ENCODE data around the gene BCAS3.
"Not testable (repeated sequence)": the region's sequence is repeated elsewhere in the genome, so short reads cannot be mapped to it uniquely, and the experiment has no call there.

Gene BCAS3

GRCh38 chr17:60952747-60953146, 275.1 kb downstream of the BCAS3 start:
- no peak for DNase-seq

DNA sequence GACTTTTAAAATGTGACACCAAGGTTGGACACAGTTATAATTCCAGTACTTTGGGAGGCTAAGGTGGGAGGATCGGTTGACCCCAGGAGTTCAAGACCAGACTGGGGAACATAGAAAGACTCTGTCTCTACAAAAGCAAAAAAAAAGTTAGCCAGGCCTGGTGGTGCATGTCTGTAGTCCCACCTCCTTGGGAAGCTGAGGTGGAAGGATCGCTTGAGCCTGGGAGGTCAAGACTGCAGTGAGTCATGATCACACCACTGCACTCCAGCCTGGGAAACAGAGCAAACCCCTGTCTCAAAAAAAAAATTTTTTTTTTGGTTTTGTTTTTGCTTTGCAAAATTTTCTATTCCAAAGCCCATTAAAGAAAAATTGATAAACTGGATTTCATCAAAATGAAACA, 281.4 kb downstream of the BCAS3 start:
- no peak for DNase-seq

DNA sequence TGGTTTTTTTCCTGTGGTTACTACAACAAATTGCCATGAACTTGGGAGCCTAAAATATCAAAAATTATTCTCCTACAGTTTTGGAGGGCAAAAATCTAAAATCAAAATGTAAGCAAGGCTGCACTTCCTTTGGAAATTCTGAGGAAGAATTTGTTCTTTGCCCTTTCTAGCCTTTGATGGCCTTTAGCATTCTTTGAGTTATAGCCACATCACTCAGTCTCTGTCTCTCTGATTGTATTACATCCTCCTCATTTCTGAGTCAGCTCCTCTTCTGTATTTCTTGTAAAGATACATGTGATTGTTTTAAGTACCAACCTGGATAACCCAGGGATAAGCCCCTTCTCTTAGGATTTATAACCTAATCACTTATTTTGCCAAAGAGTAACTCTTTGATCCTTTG, 282.0 kb downstream of the BCAS3 start:
- DNase-seq, result no peak

GRCh38 chr17:60960398-60961065, 282.9 kb downstream of the BCAS3 start:
- no peak for DNase-seq

- no peak for DNase-seq
These were observed 286.5 kb downstream of the BCAS3 start for GRCh38 chr17:60964160-60964559.

- DNase-seq, result no peak
These were observed 290.6 kb downstream of the BCAS3 start for GRCh38 chr17:60968266-60968665.

GRCh38 chr17:60969500-60970037, 291.9 kb downstream of the BCAS3 start:
- DNase-seq, result no peak

- no peak for DNase-seq
These were observed 293.1 kb downstream of the BCAS3 start for GRCh38 chr17:60970741-60971140.

DNA sequence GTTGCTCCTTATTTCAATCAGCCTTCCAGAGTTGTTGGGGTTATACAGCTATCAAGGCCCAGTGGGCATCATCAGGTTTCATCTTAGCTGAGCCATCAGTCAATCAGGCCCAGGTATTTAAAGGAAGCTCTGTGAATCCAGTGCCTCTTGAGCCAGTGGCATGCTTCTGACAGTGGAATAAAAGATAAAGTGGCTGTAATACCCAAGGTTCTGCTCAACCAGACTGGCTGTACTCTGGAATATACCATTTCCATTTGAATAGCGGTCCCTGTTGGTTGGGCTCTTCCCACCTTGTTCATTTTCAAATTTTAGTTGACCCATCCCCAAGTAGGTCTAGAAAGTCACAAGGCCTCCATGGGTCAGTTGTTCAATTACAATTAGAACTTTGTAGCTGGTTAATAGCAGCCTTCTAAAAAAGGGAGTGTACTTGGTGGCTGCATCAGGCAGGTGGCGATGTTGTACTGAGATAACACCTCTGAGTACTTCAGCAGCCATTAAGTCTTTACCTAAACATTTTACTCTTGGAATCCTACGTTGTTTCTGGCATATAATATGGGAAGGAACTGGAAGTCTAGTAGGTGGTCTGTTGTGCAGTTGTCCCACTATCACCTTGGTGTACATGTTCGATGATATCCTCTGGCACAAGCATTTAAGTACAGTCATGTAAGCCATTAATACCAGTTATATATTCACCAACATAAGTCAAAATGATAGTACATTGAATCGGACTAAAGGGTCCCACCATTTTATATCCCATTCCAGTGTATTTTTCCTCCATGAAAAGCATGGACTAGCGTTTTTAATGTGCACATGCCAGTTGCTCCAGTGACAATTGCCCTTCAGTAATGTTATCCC, 294.1 kb downstream of the BCAS3 start:
- peak; percentile 20 for DNase-seq

DNA sequence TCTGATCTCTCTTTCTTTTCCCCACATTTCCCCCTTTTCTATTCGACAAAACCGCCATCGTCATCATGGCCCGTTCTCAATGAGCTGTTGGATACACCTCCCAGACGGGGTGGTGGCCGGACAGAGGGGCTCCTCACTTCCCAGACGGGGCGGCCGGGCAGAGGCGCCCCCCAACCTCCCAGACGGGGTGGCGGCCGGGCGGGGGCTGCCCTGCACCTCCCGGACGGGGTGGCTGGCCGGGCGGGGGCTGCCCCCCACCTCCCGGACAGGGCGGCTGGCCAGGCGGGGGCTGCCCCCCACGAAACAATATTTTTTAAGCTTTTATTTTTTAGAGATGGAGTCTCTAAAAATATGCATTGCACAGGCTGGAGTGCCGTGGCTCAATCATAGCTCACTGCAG, 299.2 kb downstream of the BCAS3 start:
- DNase-seq, result not testable (repeated sequence)

GRCh38 chr17:60989379-60989778, 311.7 kb downstream of the BCAS3 start:
- no peak for DNase-seq

DNA sequence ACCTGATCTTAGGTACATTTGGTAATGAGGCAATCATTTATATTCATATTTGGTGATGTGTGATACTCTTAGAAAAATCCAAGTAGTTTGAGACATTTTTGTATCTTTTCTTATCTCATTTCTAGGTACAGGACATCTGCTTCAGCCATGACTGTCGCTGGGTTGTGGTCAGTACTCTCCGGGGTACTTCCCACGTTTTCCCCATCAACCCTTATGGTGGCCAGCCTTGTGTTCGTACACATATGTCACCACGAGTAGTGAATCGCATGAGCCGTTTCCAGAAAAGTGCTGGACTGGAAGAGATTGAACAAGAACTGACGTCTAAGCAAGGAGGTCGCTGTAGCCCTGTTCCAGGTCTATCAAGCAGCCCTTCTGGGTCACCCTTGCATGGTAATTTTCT, 312.2 kb downstream of the BCAS3 start:
- DNase-seq, result no peak

GRCh38 chr17:60993497-60993896, 315.8 kb downstream of the BCAS3 start:
- no peak for DNase-seq

- no peak for DNase-seq
These were observed 318.0 kb downstream of the BCAS3 start for GRCh38 chr17:60995680-60996079.

DNA sequence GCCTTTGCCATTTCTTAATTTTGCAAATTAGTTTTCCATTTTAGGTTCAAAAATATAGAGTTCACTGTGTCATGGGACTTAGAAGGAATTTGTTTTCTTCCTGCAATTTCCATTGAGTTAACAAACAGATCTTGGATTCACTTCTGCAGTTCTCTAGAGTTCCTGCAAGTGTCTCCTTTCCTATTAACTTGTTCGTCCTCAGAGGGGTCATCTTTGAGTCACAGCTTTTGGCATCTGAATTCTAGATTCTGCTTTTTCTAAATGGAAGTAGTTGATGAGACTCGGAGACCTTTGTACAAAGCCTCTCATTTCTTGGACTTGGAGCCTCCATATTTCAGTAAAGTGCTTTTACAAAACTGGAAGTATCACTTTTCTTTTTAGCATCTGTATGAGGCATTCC, 323.3 kb downstream of the BCAS3 start:
- DNase-seq, result no peak

DNA sequence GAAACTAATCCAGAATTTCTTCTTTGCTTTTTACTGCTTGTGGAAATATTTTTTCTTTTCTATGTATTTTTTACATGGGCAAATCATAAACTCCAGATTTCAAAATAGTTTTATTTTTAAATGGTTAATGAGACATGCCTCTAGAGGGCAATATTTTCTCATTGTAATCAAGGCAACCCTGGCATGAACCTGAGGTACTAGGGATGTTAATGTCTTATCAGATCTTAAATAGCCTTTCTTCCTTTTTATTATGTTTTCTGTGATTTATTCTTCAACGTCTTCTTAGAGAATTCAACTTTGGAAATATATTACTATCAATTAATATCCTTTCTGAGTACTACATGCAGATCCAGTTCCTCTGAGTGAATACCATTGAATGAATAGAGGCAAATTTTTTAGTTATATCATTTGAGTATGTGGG, 324.7 kb downstream of the BCAS3 start:
- no peak for DNase-seq

GRCh38 chr17:61005358-61005757, 327.7 kb downstream of the BCAS3 start:
- no peak for DNase-seq

GRCh38 chr17:61005958-61006357, 328.3 kb downstream of the BCAS3 start:
- not testable (repeated sequence) for DNase-seq

DNA sequence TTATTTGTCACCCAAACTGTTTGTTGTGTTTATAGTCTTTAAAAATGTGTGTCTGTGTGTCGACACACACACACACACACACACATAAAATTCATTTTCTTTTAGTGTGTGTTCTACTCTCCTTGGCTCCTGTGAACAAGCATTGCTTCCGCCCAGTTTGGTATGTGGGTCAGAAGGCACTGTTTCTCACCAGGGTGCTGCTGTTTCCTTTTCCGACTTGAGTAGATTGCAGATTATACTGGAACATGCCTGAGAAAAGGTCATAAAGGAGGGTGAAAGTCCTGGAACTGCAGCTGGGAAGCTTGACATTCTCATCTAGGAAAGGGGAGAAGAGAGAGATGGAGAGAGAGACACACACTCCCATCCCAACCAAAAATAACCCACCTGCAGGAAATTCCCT, 330.3 kb downstream of the BCAS3 start:
- no peak for DNase-seq

DNA sequence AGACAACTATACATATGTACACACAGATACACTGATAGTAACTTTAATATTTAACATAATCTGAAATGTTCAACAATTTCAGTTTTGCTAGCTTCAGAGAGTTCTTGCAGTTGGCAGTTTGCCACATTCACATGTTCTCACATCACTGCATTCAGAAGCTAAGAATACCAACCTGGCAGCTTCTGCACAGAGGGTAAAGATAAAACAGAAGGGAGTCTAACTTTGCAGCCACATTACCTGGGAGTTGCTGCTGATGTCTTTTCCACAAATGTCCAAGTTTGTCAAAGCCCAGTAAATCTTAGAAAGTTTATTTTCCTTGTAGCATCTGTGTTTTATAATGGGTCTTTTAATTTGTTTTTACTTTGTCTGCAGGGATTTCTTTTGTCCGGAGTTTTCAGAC, 332.0 kb downstream of the BCAS3 start:
- DNase-seq, result no peak

GRCh38 chr17:61010661-61011170, 333.1 kb downstream of the BCAS3 start:
- DNase-seq, result no peak

DNA sequence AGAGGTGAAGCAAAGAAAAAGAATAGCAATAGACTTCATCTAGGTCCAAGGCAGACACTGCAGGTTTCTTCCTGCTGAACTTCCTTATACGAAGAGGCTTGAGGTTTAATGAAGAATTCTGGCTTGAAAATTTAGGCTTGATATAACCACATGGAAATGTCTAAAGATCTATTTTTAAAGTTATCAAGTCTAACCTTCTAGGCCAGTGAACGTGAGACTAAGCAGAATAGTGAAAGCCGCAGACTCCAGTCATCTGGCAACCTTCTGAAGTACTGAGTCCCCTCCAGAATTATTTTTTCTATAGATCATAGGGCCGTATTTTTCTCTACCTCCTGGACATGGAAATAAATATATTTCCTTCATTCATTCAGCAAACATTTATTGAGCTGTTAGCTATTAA, 333.6 kb downstream of the BCAS3 start:
- no peak for DNase-seq

- DNase-seq, result no peak
These were observed 338.3 kb downstream of the BCAS3 start for GRCh38 chr17:61015966-61016365.
